Measurements from ENCODE around the gene DTNB.

Gene DTNB

GRCh38 chr2:25454824-25455611 is 218.4 kb downstream of the DTNB start:
- DNase-seq (ENCODE audit: low read depth) = no peak

- DNase-seq (ENCODE audit: low read depth) = no peak
Observed at GRCh38 chr2:25453199-25453905, 220.0 kb downstream of the DTNB start.

GRCh38 chr2:25448808-25449207 is 224.6 kb downstream of the DTNB start:
- no peak for DNase-seq (ENCODE audit: low read depth)

GRCh38 chr2:25447018-25447417 is 226.4 kb downstream of the DTNB start:
- no peak for DNase-seq (ENCODE audit: low read depth)

GRCh38 chr2:25446122-25446521 is 227.3 kb downstream of the DTNB start:
- DNase-seq (ENCODE audit: low read depth) = no peak

- DNase-seq (ENCODE audit: low read depth) = no peak
Observed at GRCh38 chr2:25445464-25445863, 227.9 kb downstream of the DTNB start.

- DNase-seq (ENCODE audit: low read depth) = no peak
Observed at GRCh38 chr2:25444608-25445270, 228.6 kb downstream of the DTNB start.

GRCh38 chr2:25443766-25444165 is 229.6 kb downstream of the DTNB start:
- DNase-seq (ENCODE audit: low read depth) = no peak

- DNase-seq (ENCODE audit: low read depth) = no peak
Observed at GRCh38 chr2:25441353-25441752, 232.0 kb downstream of the DTNB start.

GRCh38 chr2:25438793-25439192 is 234.6 kb downstream of the DTNB start:
- DNase-seq (ENCODE audit: low read depth) = no peak

- DNase-seq (ENCODE audit: low read depth) = no peak
Observed at GRCh38 chr2:25437881-25438662, 235.3 kb downstream of the DTNB start.

- no peak for DNase-seq (ENCODE audit: low read depth)
Observed at GRCh38 chr2:25435421-25435820, 238.0 kb downstream of the DTNB start.

- DNase-seq (ENCODE audit: low read depth) = no peak
Observed at GRCh38 chr2:25431604-25432003, 241.8 kb downstream of the DTNB start.

GRCh38 chr2:25430556-25430955 is 242.8 kb downstream of the DTNB start:
- no peak for DNase-seq (ENCODE audit: low read depth)

GRCh38 chr2:25426326-25426725 is 247.1 kb downstream of the DTNB start:
- no peak for DNase-seq (ENCODE audit: low read depth)

GRCh38 chr2:25424426-25425028 is 248.8 kb downstream of the DTNB start:
- no peak for DNase-seq (ENCODE audit: low read depth)

GRCh38 chr2:25421820-25422411 is 251.5 kb downstream of the DTNB start:
- DNase-seq (ENCODE audit: low read depth) = no peak

GRCh38 chr2:25421289-25421688 is 252.1 kb downstream of the DTNB start:
- DNase-seq (ENCODE audit: low read depth) = no peak

- DNase-seq (ENCODE audit: low read depth) = no peak
Observed at GRCh38 chr2:25420820-25421237, 252.5 kb downstream of the DTNB start.

GRCh38 chr2:25419678-25420242 is 253.6 kb downstream of the DTNB start:
- DNase-seq (ENCODE audit: low read depth) = no peak
